PFSK-1 (cell line): Measurements from ENCODE around the gene TVP23C.

Experiments used
- POLR2AphosphoS5 ChIP-seq: IDR thresholded peaks from 2 replicates; pipeline ENCODE4 v1.6.1; 2012; ENCODE audit warnings: low read depth, mild to moderate bottlenecking, control low read depth, low read length, moderate library complexity
- SIN3A ChIP-seq: IDR thresholded peaks from 2 replicates; pipeline ENCODE4 v1.6.1; 2012; ENCODE audit warnings: mild to moderate bottlenecking, low read length, moderate library complexity, borderline replicate concordance; ENCODE audit not compliant: insufficient read depth
- TAF1 ChIP-seq: IDR thresholded peaks from 2 replicates; pipeline ENCODE4 v1.6.1; 2012; ENCODE audit warnings: low read length, control low read depth, borderline replicate concordance; ENCODE audit not compliant: insufficient read depth

GRCh38 chr17:15503731-15504130 lies 59.6 kb downstream of the TVP23C start:
- TF ChIP-seq TAF1 (no peak), POLR2AphosphoS5 (no peak), SIN3A (no peak)
